EH (cell line): ENCODE measurements around the gene RPGR.

Experiments used
- DNase-seq: peaks from one replicate; pipeline ENCODE4 v3.0.0-alpha.2; 2015; ENCODE audit warnings: low read depth

RPGR gene

GRCh38 chrX:38327007-38327774 is at the start of gene RPGR:
RPGR (minus strand) TSS chrX:38327509; CDS start chrX:38327367, 142 bp downstream.
- DNase-seq = peak; percentile 92

GRCh38 chrX:38376747-38377146 is 49.4 kb upstream of the RPGR start:
- DNase-seq = no peak

- no peak for DNase-seq
These were observed 48.6 kb upstream of the RPGR start for GRCh38 chrX:38375891-38376290.

- DNase-seq = no peak
These were observed 47.1 kb upstream of the RPGR start for GRCh38 chrX:38374431-38374830.

- DNase-seq = no peak
These were observed 44.3 kb upstream of the RPGR start for GRCh38 chrX:38371641-38372040.

GRCh38 chrX:38368774-38369173 is 41.5 kb upstream of the RPGR start:
- no peak for DNase-seq

GRCh38 chrX:38365954-38366353 is 38.6 kb upstream of the RPGR start:
- DNase-seq = no peak

GRCh38 chrX:38363046-38363445 is 35.7 kb upstream of the RPGR start:
- DNase-seq = no peak

- no peak for DNase-seq
These were observed 30.7 kb upstream of the RPGR start for GRCh38 chrX:38357747-38358673.

- no peak for DNase-seq
These were observed 29.1 kb upstream of the RPGR start for GRCh38 chrX:38356401-38356800.

GRCh38 chrX:38352362-38352761 is 25.1 kb upstream of the RPGR start, which contains the start of gene OTC:
OTC (plus strand) TSS chrX:38352604; CDS start chrX:38352697, 93 bp downstream.
- DNase-seq = no peak

- DNase-seq = no peak
These were observed 24.0 kb upstream of the RPGR start for GRCh38 chrX:38351346-38351745.

GRCh38 chrX:38347136-38347535 is 19.8 kb upstream of the RPGR start:
- DNase-seq = peak; percentile 56

- DNase-seq = no peak
These were observed 18.8 kb upstream of the RPGR start for GRCh38 chrX:38346150-38346549.

- no peak for DNase-seq
These were observed 15.8 kb upstream of the RPGR start for GRCh38 chrX:38342853-38343778.

- no peak for DNase-seq
These were observed 14.1 kb upstream of the RPGR start for GRCh38 chrX:38341442-38341841.

GRCh38 chrX:38336538-38337240 is 9.4 kb upstream of the RPGR start:
- no peak for DNase-seq

GRCh38 chrX:38335382-38335781 is 8.1 kb upstream of the RPGR start:
- DNase-seq = no peak

GRCh38 chrX:38332505-38332904 is 5.2 kb upstream of the RPGR start:
- DNase-seq = no peak

- no peak for DNase-seq
These were observed 419 bp upstream of the RPGR start for GRCh38 chrX:38327775-38328081.

- DNase-seq = no peak
These were observed 1.2 kb downstream of the RPGR start for GRCh38 chrX:38326086-38326485.
